Medulla oblongata (tissue), 1 donor: ENCODE measurements around the gene POLR2M.

Source experiments
- DNase-seq: peaks from one replicate; pipeline ENCODE4 v3.0.0-alpha.2; 2015; ENCODE audit errors: extremely low spot score

POLR2M gene

GRCh38 chr15:57692709-57693108, 13.8 kb upstream of the POLR2M start:
- DNase-seq, result no peak

GRCh38 chr15:57694279-57694678, 12.2 kb upstream of the POLR2M start:
- DNase-seq, result no peak

- DNase-seq, result no peak
Observed at GRCh38 chr15:57696146-57696545, 10.4 kb upstream of the POLR2M start.

GRCh38 chr15:57697588-57697987, 8.9 kb upstream of the POLR2M start:
- no peak for DNase-seq

GRCh38 chr15:57698243-57698642, 8.3 kb upstream of the POLR2M start:
- DNase-seq, result no peak

GRCh38 chr15:57698991-57699390, 7.5 kb upstream of the POLR2M start:
- DNase-seq, result no peak

- no peak for DNase-seq
Observed at GRCh38 chr15:57703387-57703786, 3.1 kb upstream of the POLR2M start.

GRCh38 chr15:57704441-57704840, 2.1 kb upstream of the POLR2M start:
- DNase-seq, result no peak

GRCh38 chr15:57705746-57706404, 639 bp upstream of the POLR2M start:
- DNase-seq, result peak; percentile 33

GRCh38 chr15:57708047-57708446, 1.5 kb downstream of the POLR2M start:
- DNase-seq, result peak; percentile 12

GRCh38 chr15:57718309-57718708, 11.8 kb downstream of the POLR2M start:
- DNase-seq, result no peak

- no peak for DNase-seq
Observed at GRCh38 chr15:57720867-57721266, 14.4 kb downstream of the POLR2M start.

- DNase-seq, result no peak
Observed at GRCh38 chr15:57726411-57726810, 19.9 kb downstream of the POLR2M start.

- no peak for DNase-seq
Observed at GRCh38 chr15:57727031-57727430, 20.5 kb downstream of the POLR2M start.

GRCh38 chr15:57728436-57728835, 21.9 kb downstream of the POLR2M start:
- no peak for DNase-seq

GRCh38 chr15:57730876-57731275, 24.4 kb downstream of the POLR2M start:
- DNase-seq, result no peak

- DNase-seq, result no peak
Observed at GRCh38 chr15:57731530-57732103, 25.1 kb downstream of the POLR2M start.

GRCh38 chr15:57732526-57733331, 26.2 kb downstream of the POLR2M start:
- peak; percentile 81 for DNase-seq

GRCh38 chr15:57734860-57735259, 28.3 kb downstream of the POLR2M start:
- peak; percentile 27 for DNase-seq

GRCh38 chr15:57735431-57735830, 28.9 kb downstream of the POLR2M start:
- DNase-seq, result peak; percentile 33

- peak; percentile 88 for DNase-seq
Observed at GRCh38 chr15:57735891-57736290, 29.4 kb downstream of the POLR2M start.

- DNase-seq, result peak; percentile 27
Observed at GRCh38 chr15:57736591-57736990, 30.1 kb downstream of the POLR2M start.

- DNase-seq, result no peak
Observed at GRCh38 chr15:57738734-57739237, 32.3 kb downstream of the POLR2M start.
